ENCODE results near the gene GRIK2. TPM values are rescaled to one million over a fixed set of nuclear protein-coding genes. Genes with fewer than 3 reads are reported as not detected.

The GRIK2 gene
- total RNA-seq, 1 experiment from 2014 or later: 6.6 TPM

DNA sequence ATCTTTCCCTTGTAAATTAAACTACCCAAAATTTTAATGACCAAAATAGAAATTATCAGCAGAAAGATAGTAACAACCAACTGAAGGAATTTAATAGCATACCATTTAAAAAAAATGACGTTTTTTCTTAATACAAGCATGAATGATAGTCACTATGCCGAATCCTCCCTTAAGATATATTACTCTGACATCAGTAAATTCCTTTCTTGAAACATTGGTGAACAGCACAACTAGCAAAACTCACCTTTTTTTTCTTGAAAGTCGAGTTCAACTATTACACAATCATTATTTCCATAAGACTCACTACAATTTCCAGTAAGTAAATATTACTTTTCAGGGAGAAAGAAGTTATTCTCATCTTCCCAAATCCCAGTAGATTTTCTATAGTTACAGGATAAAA lies 433.2 kb downstream of the GRIK2 start:
- CTCF ChIA-PET: no interaction called here
- Histone ChIP-seq H3K9me3 (ENCODE audit: control insufficient read depth, insufficient read depth, low read depth, low read length) (no peaks in the 10 kb centered on the region), H3K36me3 (ENCODE audit: control insufficient read depth, insufficient read depth, low read length) (no peaks in the 10 kb centered on the region), H3K4me1 (ENCODE audit: control insufficient read depth, insufficient read depth, low read length) (no peaks in the 10 kb centered on the region), H3K27me3 (ENCODE audit: control insufficient read depth, insufficient read depth, low read length) (no peaks in the 10 kb centered on the region), H3K4me3 (ENCODE audit: low read depth in 2 of 2, low read length in 2 of 2) (no peak overlapping the region), H3K27ac (ENCODE audit: low read length) (no peak overlapping the region)
- in situ Hi-C loops (cut with HindIII; ENCODE audit: low pct_unique_long_range_greater_than_20kb, low sequenced_read_pairs): no loop called here
- intact Hi-C loops (cut with micrococcal nuclease; ENCODE audit: unreplicated experiment): no loop called here
- POLR2A ChIA-PET: no interaction called here
- ATAC-seq (no peak), DNase-seq (ENCODE audit: low read depth, low spot score) (no peak)
- TF ChIP-seq TCF7L2 (IDR thresholded peaks at IDR 0.05; ENCODE audit: low read depth, low read length) (no peak), POLR2AphosphoS5 (IDR thresholded peaks at IDR 0.05; ENCODE audit: low read depth, low read length) (no peak), SIN3A (IDR thresholded peaks at IDR 0.05; ENCODE audit: borderline replicate concordance, insufficient read depth, low read depth, low read length) (no peak)
- TF ChIP-seq, protein P1, sequence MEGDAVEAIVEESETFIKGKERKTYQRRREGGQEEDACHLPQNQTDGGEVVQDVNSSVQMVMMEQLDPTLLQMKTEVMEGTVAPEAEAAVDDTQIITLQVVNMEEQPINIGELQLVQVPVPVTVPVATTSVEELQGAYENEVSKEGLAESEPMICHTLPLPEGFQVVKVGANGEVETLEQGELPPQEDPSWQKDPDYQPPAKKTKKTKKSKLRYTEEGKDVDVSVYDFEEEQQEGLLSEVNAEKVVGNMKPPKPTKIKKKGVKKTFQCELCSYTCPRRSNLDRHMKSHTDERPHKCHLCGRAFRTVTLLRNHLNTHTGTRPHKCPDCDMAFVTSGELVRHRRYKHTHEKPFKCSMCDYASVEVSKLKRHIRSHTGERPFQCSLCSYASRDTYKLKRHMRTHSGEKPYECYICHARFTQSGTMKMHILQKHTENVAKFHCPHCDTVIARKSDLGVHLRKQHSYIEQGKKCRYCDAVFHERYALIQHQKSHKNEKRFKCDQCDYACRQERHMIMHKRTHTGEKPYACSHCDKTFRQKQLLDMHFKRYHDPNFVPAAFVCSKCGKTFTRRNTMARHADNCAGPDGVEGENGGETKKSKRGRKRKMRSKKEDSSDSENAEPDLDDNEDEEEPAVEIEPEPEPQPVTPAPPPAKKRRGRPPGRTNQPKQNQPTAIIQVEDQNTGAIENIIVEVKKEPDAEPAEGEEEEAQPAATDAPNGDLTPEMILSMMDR (IDR thresholded peaks at IDR 0.05): no peak
- TF ChIP-seq, protein P2, sequence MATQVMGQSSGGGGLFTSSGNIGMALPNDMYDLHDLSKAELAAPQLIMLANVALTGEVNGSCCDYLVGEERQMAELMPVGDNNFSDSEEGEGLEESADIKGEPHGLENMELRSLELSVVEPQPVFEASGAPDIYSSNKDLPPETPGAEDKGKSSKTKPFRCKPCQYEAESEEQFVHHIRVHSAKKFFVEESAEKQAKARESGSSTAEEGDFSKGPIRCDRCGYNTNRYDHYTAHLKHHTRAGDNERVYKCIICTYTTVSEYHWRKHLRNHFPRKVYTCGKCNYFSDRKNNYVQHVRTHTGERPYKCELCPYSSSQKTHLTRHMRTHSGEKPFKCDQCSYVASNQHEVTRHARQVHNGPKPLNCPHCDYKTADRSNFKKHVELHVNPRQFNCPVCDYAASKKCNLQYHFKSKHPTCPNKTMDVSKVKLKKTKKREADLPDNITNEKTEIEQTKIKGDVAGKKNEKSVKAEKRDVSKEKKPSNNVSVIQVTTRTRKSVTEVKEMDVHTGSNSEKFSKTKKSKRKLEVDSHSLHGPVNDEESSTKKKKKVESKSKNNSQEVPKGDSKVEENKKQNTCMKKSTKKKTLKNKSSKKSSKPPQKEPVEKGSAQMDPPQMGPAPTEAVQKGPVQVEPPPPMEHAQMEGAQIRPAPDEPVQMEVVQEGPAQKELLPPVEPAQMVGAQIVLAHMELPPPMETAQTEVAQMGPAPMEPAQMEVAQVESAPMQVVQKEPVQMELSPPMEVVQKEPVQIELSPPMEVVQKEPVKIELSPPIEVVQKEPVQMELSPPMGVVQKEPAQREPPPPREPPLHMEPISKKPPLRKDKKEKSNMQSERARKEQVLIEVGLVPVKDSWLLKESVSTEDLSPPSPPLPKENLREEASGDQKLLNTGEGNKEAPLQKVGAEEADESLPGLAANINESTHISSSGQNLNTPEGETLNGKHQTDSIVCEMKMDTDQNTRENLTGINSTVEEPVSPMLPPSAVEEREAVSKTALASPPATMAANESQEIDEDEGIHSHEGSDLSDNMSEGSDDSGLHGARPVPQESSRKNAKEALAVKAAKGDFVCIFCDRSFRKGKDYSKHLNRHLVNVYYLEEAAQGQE (IDR thresholded peaks at IDR 0.05; ENCODE audit: insufficient read depth in 1 of 2, low read depth in 2 of 2, low read length in 1 of 2): no peak
- BruUV-seq (replicated peaks): no TSS peak

DNA sequence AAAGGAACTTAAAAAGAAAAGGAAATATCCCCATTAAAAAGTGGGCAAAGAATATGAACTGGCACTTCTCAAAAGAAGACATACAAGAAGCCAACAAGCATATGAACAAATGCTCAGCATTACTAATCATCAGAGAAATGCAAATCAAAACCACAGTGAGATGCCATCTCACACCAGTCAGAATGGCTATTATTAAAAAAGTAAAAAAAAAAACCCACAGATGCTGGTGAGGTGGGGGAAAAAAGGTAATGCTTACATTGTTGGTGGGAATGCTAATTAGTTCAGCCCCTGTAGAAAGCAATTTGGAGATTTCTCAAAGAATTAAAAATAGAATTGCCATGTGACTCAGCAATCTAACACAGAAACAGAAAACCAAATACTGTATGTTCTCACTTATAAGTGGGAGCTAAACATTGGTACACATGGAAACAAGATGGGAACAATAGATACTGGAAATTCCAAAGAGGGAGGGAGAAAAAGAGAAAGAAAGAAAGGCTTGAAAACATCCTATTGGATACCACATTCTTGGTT lies 437.1 kb downstream of the GRIK2 start:
- no TSS peak for BruUV-seq (replicated peaks)
- ATAC-seq (no peak), DNase-seq (ENCODE audit: low read depth, low spot score) (no peak)
- no peak overlapping the region for H3K27ac ChIP-seq (ENCODE audit: low read length)
- TF ChIP-seq TCF7L2 (IDR thresholded peaks at IDR 0.05; ENCODE audit: low read depth, low read length): no peak
- TF ChIP-seq, protein P2 (IDR thresholded peaks at IDR 0.05; ENCODE audit: insufficient read depth in 1 of 2, low read depth in 2 of 2, low read length in 1 of 2): no peak
- TF ChIP-seq POLR2AphosphoS5 (IDR thresholded peaks at IDR 0.05; ENCODE audit: low read depth, low read length): no peak
- H3K36me3 ChIP-seq (ENCODE audit: control insufficient read depth, insufficient read depth, low read length): no peaks in the 10 kb centered on the region
- ChIA-PET CTCF (no interaction called here), POLR2A (no interaction called here)
- intact Hi-C loops (cut with micrococcal nuclease; ENCODE audit: unreplicated experiment) (no loop called here), in situ Hi-C loops (cut with HindIII; ENCODE audit: low pct_unique_long_range_greater_than_20kb, low sequenced_read_pairs) (no loop called here)
- no peak overlapping the region for H3K4me3 ChIP-seq (ENCODE audit: low read depth in 2 of 2, low read length in 2 of 2)
- no peaks in the 10 kb centered on the region for H3K9me3 ChIP-seq (ENCODE audit: control insufficient read depth, insufficient read depth, low read depth, low read length)
- H3K27me3 ChIP-seq (ENCODE audit: control insufficient read depth, insufficient read depth, low read length): no peaks in the 10 kb centered on the region
- H3K4me1 ChIP-seq (ENCODE audit: control insufficient read depth, insufficient read depth, low read length): no peaks in the 10 kb centered on the region
